ENCODE measurements around the gene FCRL1.

Gene FCRL1

DNA sequence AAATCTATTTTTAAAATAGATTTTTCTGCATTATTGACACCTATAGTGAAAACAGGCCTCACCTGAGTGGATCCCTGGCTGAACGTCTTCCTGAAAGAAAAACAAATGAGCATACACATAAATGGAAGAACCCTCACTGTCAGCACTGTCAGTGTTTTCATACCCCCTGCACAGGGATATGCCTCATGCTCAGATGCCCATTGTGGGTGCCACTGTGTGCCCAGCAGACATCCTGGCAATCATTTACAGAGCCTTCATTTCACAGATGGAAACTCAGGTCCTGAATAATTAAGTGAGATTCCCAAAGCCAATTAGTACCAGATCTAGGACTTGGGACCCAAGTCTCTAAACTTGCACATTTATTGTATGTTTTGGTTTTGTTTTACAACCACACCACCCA is 19.9 kb downstream of the FCRL1 start:
- no peak for DNase-seq

DNA sequence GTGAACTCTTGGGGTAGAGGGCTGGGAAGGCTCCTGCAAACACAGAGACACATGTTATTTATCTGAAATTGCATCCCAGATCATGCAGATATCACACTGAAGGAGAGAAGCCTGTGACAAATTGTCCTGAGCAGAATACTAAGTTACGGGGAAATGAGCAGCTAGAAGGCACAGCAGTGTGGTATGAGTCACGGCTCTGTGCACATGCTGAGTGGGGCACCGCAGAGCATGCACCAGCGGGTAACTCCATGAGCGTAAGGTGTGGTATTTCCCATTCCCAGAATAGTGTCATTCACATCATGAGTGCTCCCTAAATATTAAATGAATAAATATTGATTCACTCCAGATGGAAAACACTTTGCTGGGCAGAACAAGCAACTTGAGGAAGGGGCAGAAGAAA is 21.7 kb downstream of the FCRL1 start:
- DNase-seq, result no peak

DNA sequence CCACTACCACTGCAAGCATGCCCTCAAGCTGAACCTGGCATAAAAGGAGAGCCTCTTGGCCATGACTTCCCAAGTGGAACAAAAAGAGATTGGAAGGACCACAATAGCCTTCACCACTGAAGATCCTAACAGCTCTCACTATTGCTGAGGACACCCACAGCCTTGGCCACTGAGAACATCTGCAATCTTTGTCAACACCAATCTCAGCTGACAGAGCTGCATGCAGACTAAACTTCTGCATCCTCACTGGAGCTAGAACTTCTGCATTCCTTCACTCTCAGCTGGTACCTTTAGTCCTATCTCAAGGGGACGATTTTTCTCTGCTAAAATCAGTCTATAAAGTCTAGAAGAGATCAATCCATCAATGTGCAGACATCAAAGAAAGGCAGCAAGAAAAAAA is 34.7 kb downstream of the FCRL1 start:
- DNase-seq, result peak; percentile 38 to 66 (median 54)

DNA sequence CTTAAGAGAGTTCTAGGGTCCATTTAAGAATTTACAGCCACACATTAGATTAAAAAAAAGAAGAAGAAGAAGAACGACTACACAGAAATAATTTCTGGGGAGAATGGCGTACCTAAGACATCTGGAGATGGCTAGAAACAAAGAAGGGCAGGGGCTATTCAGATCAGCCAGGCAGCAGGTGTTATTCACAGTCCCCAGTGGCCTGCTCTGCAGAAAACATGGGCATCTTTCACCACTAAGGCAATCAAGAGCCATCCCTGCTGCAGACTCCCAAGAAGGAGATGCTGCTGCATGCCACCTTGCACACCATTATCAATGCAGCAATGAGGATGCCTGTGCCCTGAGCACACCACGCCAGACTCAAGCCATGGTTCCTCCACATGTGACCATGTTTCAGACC is 35.1 kb downstream of the FCRL1 start:
- no peak for DNase-seq

DNA sequence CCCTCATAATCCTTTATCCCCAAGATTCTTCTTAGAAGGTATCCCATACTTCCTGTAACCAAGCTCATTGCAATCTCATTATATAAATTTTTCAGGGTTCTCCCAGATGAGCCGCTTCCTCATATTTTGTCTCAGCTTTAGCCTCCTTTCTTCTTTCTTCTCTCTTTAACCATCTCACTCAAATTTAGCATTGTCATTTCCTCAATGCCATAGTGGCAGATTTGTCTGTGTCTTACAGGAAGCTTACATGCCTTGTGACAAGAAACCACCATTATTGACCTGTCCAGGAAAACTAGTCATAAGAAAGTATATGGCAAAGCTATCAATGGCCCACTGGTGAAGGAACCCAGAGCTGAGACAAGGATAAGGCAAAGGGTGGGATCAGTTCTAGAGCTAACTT is 37.0 kb downstream of the FCRL1 start:
- DNase-seq, result peak; percentile 22 to 69 (median 43)

DNA sequence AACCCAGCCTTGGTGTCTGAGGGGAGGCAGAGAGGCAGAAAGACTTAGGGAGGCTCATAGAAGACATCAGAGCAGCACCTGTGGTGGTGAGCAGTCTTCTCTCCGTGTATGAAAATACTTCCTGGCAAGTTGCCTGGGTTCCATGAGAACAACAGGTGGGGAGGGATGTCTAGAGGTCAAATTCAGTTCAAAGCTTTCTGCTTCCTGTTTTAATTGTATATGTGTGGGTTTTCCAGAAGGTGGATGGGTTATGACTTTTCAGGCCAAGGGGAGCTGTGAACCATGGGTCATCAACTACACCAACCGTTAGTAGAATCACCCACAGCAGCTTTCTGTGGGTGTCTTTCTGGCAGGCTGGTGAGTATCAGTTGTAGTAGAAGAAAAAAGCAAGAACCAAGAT is 38.9 kb downstream of the FCRL1 start:
- DNase-seq, result no peak

DNA sequence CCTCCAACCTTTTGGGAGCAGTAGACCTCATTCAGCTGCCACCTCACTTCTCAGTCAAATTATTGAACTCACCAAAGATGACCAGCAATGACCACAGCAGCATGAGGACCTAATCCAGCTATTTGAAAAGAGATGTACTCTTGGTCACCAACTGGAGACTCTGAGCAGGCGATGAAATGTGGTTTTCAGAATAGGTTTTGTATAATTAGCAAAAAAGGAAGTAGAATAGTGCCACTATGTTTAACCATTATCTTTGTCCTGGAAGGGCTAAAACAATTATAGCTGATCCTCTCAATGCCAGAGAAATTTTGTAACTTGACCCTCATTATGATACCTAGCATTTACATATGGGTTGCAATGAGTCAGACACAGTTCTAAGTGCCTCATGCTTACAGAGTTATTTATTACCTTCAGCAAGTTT is 42.9 kb downstream of the FCRL1 start, which contains the start of gene FCRL2:
Gene FCRL2, minus strand, starts transcription at position 162 of the 421 bp plus-strand sequence. Its CDS starts 59 bp downstream, at position 103.
- peak in 3 of 4 experiments; percentile 4 to 28 (median 17) for DNase-seq

DNA sequence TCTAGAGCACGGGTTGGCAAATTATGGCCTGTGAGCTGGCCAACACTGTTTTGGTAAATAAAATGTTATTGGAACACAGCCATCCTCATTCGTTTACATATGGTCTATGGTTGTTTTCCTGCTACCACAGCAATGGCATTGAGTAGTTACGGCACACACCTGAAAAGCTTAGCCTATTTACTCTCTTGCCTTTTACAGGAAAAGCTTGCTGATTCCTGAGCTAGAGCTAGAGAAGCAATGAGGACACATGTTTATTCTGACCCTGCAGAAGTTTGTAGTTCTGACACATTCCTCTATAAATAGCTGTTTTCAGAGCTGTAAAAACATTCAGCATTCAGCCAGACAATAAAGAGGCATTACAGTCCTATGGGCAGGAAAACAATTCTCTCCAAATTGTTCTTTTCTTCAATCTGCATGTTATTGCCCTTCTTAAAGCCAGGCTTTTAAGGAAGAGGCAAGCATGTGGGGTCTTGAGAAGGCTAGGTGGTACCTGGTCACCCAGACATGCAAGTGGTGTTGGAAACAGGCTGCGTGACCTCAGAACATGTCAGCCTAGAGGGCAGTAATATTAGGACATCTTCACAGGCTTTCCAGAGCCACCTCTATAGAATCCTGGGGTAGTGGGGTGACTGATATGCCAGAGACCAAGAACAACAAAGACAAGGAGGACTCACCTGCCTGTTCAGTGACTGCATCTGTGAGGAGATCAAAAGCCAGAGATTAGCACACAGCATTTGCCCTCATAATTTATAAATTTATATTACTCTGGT is 44.6 kb downstream of the FCRL1 start:
- no peak for DNase-seq

DNA sequence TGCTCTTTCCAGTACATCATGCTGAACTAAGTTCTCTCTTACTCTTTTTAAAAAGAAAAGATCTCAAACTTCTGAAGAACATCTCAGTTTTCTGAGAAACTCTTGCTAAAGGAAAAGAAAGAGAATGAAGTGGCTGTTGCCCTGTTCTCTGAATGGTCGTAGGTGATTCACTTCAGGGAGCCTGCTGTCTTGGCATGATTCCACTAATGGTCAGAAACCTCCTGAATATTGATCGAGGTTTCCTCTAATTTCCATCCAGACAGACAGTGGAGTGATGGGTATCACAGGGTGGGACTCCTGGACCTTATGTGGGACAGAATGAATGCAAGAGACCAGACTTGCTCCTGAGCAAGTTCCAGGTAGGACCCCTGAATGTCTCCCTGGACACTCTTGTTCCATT is 45.5 kb downstream of the FCRL1 start:
- DNase-seq, result no peak

DNA sequence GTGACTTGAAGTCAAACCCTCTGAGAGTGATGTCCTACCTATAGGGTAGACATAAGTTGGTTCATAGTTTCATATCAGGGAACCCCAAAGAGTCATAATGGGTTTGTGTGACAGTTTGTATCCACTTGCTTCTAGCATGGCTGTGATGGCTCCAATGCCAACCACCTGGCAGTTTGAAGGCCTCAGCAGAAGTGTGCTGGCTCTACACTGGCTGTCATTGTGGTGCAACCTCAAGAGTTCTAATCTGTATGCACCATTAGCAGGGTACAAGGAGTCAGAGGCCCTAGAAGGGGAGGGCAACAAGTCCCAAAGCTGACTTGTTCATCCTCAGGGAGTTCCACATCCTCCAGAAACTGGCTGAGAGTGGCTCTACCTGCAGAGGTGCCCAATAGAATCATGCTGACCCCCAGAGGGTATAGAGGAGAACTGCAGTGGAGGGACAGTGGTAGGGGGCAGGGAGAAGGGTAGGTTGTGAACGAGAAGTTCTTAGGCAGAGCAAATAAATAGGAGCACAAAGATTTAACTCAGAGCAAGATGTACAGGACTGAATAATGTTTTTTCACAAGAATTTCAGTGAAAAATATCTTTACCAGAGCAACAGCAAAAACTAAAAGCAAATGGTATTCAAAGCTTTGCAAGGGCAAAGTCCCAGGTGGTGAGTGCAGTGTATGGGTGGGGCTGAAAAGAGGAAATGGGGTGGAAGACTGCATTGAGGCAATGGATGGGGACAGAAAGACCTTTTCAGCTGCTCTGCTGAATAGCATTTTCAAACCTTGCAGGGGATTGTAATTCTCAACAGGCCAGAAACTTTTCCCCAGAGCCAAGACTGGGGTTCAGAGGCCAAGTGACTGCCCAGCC is 46.2 kb downstream of the FCRL1 start:
- DNase-seq, result peak in 2 of 4 experiments; percentile 8 to 19

DNA sequence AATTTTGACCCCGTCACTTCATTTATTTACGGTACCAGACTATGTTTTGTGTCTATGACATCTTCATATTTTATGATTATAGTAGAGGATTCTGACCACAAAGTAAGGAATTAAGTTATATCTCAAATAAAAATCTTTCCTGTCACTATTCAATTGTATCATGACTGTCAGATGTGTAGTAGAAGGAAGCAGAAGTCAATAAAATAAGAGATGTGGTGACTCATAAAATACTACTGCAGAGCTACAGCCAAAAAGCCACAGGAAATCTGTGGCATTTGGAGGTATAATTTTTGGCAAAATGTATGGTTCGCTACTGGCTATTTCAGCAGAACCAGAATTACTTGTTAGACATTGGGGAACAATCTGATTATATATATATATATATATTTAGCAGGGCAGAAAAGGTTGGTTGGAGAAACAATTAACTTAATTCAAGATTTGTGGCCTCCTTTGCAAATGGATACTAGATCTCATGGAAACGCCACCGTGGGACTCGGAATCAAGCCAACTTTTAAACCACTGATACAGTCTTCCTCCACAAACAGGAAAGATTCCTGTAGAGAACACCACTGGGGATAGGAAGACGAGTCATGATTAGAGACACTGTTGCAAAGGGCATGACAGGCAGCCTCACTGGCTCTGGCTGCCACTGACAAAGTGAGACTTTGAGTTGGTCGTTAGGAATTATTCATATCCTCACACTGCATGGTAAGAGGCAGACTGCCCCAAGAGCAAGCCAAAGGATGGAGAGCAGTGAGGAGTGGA is 48.1 kb downstream of the FCRL1 start:
- DNase-seq, result peak; percentile 3 to 63 (median 36)

DNA sequence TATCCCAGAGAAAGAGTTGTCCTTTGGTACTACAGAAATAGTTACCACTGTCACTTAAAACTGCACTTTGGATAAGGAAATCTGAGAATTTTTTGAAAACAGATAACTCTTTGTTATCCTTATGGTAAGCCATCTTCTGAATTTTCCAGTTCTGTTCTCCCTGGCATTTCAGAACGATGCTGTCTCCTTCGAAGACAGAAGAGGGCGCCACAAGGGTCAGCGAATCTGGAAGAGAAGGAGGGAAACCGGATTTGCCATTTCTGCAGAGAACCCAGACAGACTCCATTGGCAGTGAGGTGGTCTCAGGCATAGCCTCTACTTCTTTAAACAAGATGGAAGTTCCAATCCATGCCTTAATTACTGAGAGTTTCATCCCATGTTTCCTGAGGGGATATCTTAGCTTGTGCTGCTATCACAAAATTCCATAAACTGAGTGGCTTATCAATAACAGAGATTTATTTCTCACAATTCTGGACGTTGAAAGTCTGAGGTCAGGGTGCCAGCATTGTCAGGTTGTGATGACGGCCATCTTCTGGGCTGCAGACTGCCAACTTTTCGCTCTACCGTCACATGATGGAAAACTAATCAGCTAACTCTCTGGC is 49.4 kb downstream of the FCRL1 start:
- peak in 2 of 4 experiments; percentile 21 to 40 for DNase-seq

DNA sequence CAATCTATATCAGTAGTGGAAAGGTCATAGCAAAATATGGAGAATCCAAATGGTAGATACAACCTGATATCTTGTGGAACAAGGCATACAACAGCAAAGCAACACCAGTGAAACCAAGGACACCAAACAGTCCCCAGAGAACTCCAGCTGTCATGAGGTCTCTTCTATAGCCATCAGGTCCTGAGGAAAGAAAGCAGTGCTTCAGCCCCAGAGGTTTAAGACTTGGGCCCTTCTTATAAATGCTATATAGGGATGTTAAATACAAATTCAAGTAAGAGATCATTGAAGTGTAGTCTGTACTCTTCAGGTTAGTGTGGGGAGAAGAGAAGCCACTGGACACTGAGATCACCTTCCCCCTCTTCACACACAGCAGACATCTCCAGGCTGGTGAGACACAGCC is 53.1 kb downstream of the FCRL1 start:
- DNase-seq, result no peak

DNA sequence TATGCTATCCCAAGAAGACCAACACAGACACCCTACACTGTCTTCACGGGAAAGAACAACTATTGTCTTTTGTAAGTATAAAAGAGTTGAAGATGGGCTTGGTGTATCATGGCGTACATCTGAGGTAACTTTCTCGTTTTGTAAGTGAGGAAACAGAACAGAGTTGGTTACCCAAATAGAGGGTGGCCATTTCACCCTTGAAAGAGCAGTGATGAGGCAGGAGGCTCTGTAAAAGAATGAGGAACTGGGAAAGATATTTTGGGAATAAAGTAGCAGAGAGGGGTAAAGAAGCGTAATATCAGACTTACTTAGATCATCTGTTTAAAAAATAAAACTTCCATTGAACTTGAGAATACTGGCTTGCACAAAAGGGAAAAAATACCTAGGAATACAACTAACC is 61.9 kb downstream of the FCRL1 start:
- no peak for DNase-seq

DNA sequence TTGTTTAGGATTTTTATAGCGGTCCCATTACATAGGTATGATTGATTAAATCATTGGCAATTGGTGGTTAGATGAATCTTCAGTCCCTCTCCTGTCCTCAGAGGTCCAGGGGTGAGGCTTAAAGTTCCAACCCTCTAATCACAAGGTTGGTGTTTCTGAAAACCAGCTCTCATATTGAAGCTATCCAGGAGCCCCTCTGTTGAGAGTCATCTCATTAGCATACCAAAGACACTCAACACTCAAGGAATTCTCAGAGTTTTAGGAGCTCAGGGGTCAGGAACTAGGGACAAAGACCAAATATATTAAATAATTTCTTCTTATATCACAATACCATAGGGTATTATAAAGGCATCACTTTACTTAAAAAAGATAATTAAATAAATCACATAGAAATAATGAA is 66.3 kb downstream of the FCRL1 start:
- no peak for DNase-seq

DNA sequence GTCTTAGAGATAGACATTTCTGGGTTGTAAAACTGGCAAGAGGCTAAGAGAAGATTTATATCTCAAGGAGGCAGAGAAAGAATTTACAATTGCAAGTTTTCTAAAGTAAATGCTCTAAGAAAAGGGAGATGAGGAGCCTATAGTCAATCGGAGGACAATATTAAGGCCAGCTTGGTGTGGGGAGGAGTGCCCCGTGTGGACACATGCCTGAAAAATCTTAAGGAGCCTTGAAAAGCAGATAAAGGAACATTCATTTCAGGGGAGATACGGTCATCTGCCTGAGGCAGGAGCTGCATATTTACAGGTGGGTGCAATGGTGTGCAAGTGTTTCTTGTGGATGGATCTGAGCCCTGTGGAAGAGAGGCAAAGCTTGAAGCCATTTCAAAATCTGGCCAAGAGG is 68.6 kb downstream of the FCRL1 start:
- no peak for DNase-seq

DNA sequence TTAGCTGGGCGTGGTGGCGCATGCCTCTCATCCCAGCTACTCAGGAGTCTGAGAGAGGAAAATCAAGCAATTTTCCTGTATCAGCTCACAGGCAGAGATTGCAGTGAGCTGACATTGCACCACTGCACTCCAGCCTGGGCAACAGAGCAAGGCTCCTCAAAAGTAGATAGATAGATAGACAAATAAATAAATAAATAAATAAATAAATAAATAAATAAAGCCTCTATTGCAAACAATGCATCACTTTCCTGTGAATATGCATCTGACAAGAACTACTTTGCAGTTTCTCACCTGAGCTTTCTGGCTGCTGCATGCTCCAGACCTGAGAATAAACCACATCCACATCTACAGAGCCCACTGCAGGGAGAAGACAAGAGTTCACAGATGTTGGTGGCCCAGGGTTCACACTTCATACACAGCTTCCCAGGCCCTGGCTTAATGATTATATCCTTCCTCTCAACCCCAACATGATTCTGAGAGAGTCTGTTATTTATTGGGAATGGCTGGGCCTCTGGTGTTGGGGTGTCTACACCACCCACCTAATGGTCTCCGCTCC is 71.6 kb downstream of the FCRL1 start:
- DNase-seq, result no peak

All from suppressor macrophage (primary cell).